Forelimb muscle (tissue), 1 donor: ENCODE data around the gene LRRTM3. TPM values are rescaled to one million over a fixed set of nuclear protein-coding genes. Genes with fewer than 3 reads are reported as not detected.

ENCODE experiments used
- DNase-seq: peaks from one replicate; pipeline ENCODE4 v3.0.0-alpha.2; 2013; ENCODE audit warnings: low read depth
- polyA plus RNA-seq: library from polyadenylated mRNA; unstranded; fragments of 120-200 nt; gene quantifications from one replicate; pipeline ENCODE4 v1.2.1, GENCODE V29; 2013; ENCODE audit not compliant: insufficient read length

LRRTM3 gene
- polyA plus RNA-seq, 1 donor: 2.2 TPM

DNA sequence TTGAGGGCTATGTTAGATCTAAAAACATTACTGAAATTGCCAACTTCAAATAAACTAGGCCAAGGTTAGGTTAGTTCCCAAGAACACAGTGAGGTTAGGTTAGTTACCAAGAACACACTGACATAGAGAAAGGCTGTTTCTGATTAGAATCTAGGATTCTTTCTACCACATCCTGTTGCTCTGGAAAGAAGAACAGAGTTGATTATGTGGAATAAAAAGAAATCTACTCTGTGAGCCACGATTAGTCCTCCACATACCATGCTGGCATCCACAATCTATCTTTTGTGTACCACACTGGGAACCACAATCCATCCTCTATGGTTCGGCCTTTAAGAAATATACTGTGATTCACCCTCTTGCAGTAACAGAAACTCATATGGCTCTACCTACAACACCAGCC lies 91.4 kb downstream of the LRRTM3 start:
- DNase-seq: no peak

DNA sequence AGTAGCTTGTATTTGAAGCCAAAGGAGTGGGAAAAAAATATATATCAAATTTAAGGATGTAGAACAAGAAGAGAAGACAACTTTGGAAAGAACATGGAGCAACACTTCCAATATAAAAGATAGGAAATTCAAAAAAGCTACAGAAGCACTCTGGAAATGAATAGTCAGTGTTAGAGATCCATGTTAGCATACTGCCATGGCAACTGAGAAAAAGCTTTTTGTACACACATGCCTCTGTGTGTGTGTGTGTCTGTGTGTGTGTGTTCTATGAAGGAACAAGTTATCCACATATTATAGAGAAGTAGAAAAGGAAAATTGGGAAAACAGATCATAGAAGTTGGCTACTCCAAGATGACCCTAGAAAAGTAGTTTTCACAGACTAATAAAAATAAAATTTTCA lies 96.3 kb downstream of the LRRTM3 start:
- no peak for DNase-seq

DNA sequence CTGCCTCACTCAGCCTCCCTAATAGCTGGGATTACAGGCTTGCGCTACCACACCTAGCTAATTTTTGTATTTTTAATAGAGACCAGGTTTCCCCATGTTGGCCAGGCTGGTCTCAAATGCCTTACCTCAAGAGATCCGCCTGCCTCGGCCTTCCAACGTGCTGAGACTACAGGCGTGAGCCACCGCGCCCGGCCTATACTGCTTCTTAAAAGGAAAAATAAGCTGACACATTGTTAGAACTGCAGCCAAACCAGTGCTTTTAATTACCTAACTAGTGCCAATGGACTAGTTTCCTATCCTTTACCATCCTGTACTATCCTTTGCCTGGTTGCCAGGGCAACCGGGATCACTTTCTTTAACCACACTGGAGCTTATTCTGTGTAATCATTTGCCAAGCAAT lies 108.0 kb downstream of the LRRTM3 start:
- DNase-seq: no peak

DNA sequence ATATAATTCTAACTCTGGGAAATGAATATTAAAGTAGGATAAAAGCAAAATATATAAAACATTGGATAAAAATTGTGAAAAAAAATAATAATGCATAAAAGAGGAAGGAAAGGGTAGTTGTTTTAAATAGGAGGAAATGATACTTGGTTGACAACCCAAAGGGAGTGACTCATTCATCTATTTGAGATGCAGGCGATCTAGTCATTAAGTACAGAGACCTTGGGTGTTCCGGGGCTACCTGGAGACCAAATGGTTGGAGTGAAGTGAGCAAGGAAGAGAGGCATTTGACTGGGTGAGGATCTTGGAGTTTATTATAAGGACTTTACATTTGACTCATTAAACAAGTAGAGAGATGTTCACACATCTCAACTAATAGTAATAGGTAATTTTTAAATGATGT lies 111.0 kb downstream of the LRRTM3 start:
- no peak for DNase-seq

DNA sequence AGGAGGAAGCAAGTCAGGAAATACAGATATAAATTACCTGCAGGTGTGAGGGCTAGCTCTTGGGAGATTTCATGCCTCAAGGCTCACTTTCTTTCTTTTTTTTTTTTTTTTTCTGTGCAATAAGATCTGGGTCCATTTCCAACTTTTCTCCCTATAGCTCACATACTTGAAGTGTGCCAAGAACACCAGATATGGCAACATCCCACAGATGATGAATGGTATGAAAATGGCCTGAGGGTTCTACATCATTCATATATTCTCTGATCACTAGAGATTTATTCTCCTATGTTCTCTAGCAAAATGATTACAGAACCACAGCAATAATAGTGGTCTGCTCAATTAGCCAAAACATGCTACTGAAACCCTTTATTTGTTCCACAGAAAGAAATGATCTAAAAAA lies 117.2 kb downstream of the LRRTM3 start:
- no peak for DNase-seq

DNA sequence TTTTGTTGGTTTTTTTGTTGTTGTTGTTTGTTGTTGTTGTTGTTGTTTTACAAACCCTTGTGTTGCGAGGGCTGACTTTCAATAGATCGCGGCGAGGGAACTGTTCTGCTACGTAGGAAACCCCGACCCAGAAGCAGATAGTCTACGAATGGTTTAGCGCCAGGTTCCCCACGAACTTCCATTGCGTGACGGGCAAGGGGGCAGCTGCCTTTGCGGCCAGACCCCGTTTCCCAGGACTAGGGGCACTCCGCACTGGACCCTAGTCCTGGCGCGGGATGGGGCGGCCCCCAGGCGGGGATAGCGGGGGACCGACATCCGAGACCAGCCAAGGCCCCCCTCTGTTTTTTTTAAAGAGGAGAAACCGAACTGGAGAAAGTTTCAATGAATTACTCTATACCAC lies 119.6 kb downstream of the LRRTM3 start:
- no peak for DNase-seq

DNA sequence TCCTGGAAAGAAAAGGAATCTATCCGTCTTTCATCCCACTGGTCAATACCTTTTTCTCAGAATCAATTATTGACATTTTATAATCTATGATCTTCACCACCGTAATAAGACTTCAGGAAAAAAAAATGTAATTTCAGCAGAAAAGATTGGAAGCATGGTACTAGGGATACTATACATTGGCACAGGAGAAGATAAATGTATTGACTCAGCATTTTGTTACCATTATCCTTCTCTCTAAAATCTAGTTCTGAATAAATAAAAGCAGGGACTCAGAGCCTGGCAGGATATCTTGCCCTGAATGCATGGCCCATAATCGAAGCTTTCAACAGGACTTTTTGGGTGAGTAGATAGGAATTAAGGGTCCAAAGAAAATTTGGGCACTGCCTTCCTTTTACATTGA lies 120.7 kb downstream of the LRRTM3 start:
- no peak for DNase-seq

DNA sequence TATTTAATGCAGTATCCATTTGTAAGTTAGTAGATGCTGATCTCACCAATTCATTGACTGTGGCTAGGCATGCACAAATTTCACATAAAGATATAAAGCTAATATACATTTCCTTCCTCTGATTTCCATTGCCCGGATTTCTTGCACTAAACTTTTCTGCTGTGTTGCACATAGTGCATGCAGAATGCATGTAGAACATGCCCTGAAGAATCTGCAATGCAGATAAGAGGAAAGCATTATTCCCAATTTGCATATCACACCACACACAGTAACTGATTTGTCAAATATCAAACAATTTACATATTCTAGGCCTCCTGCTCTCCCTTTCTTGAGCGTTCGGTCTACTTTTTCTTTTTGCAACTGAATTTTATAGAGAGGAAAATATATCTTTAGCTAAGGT lies 124.2 kb downstream of the LRRTM3 start:
- no peak for DNase-seq

DNA sequence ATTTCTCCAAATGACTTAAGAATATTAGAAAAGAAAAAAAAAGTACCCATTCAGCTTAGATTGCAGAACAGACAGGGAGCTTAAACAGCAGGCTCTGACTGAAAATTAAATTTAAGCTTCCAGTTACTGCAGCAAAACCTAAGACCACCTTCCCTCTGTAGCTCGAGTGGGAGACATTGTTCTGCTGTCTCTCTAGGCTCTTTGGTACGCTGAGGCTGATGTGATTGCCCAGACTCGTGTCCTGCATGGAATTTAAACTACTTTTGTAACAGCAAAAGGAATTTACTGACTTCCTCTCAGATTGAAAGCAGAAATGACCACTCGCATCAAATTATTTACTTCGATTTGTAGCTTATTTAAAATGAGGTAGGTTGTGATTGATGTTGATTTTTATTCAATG lies 124.6 kb downstream of the LRRTM3 start:
- no peak for DNase-seq

DNA sequence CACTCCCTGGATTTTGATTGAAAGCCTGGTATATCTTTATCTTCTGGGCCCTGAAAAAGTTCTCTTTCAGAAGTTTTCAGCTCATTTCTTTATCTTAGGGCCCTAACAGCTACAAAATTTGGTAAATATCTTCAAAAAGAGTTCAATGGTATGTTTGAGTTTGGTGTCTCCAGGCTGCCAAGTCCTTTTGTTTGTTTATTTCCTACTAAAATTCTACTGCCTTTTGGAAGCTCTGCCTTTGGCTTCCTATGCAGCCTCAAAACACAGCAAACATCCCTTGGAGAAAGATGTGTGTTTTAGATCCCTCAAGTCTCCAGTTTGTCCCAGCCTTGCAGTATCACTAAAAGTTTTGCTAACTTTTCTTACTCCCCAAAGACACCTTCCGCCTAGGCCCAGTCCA lies 146.8 kb downstream of the LRRTM3 start:
- DNase-seq: no peak

DNA sequence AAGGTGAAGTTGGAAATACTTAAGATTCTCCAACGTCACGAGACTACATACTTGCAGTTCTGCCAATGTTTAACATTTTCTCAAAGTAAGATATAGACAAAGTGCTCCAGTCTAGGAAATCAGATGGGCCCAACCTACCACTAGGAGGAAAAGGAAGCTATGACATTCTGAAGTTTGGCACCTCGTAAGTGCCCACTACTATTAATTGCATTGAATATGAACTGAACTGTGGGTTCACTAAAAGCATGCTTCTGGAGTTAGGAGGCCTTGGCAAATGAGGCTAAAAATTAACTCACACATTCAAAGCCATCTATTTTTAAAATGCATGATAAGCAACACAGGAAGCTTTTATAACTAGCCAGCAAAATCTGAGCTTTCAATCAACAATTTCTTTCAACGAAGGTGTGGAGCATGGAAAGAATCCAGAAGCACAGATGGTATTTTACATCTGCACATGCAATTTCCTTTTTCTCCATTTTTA lies 149.7 kb downstream of the LRRTM3 start:
- DNase-seq: no peak

DNA sequence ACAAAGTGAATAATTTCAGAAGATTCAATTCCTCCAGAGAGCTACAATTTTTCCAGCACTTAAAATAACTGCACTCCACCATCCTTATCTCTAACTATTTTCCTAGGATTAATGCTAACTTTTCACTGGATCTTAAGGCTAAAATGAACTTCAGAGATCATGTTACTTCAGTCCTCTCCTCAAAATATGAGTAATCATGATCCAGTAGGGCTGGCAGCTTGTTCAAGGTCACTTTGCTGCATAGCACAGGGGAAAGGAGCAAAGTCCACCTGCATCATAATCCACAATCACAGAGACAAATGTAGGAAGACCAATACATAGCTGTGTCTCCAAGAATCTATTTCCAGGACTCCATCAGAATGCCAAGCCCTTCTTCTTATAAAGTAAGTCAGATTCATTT lies 150.3 kb downstream of the LRRTM3 start:
- no peak for DNase-seq

DNA sequence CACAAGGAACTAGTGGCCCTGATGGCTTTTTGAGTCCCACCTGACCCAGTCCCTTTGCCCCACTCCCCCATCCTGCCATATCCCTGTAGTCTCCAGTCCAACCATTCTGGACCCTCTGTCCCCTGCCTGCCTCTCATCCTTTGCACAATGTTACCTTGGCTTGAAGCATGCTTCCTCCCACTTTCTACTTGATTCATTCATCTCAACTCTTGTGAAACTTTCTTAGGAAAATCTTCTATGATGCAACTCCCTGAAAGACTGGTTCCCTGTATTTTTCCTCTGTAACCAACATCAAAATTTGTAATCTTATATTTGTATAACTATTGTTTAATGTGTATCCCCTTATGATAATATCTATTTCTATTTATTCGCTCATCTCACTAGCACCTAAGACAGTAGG lies 151.5 kb downstream of the LRRTM3 start:
- no peak for DNase-seq

DNA sequence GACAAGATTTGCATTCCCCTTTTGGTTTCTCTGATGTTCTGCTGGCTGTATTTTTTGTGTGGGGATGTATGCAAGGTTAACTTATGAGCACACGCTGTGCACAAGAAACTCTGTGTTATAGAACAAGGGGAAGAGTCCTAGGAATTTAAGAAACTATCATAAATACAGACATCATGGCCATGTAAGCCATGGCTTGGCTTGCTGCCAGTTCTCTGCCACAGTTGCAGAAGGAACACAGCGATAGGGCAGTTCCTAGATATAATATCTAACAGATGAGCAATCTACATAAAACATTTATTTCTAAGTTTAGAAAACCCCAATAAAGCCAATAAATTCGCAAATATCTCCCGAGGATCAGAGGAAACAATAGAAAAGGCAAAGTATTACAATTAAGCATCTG lies 153.3 kb downstream of the LRRTM3 start:
- no peak for DNase-seq

DNA sequence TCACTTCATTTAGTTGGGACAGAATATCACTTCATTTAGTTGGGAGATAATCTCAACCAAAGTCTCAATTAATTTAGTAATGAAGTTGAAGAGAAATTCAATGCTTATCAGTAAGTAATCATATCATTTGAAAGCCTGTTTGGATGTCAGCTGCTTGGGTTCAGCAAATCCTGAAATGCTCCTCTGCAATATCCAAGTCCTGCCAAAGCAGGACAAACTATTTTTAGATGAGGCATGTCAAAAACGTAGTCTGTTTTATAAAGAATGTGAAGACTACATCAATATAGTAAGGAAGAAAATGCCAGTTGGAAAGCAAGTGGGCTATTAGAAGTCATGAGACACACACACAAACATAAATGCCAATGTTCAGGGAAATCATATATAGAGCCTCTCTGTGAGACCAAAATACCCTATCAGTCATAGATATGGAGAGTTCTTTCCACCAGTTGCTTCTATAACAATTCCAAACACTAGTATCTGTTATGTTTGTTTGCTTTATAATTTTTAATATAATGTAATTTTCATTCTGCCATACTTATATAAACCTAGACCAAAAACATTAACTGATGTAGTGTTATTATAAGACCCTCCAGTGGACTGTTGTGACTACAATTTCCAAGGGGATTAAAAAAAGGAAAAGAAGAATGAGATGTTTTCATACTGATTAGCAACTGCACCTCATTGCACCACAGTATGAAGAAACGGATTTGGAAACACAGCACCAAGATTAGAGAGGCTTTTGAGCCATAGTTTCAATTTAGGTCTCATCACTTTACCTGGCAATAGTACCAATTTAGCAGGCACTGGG lies 160.7 kb downstream of the LRRTM3 start:
- DNase-seq: no peak

DNA sequence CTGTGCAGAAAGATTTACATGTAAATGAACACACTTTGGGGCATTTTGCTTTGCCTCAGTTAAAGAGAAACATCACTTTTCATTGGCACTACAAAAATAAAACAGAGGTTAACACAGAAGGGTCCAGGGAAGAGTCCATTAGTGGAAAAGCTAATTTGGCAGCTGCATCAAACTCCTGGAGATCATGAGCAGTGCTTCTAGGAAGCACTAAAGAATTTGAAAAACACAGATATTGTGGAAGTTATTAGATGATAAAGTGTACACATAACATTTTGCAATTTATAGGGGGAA lies 161.2 kb downstream of the LRRTM3 start:
- DNase-seq: no peak

DNA sequence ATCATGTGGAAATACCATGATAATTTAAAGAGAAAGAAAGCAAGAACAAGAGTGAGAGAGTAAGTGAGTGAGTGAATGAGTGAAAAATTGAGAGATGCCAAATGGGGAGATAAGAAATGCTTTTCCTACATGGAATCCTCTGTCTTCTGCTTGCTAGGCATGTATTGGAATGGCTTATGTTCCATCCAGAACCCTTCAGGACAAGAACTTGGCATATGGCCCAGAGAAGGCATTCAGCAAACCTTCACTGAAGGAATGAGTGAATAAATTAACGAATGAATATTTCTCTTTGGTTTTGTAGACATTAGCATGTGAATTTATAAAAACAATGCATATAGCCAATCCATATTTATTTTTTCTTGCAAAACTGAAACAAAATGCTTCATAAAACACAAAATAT lies 162.2 kb downstream of the LRRTM3 start:
- DNase-seq: no peak

DNA sequence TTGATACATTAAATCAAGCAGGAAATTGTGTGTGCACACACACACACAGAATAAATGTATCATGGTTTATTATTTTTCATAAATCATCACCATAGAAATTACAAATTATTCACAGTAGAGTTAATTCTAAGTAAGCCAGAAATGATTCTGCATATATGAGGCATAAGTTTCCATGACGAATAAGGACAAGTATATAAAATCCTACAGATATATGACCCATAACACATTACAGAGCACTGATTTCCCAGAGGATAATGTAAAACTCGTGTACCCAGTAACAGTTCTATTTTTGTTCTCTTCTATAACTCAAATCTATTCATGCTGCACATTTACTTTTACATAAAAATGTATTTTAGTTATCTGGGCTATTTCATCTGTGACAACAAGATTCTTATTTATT lies 169.7 kb downstream of the LRRTM3 start:
- no peak for DNase-seq

DNA sequence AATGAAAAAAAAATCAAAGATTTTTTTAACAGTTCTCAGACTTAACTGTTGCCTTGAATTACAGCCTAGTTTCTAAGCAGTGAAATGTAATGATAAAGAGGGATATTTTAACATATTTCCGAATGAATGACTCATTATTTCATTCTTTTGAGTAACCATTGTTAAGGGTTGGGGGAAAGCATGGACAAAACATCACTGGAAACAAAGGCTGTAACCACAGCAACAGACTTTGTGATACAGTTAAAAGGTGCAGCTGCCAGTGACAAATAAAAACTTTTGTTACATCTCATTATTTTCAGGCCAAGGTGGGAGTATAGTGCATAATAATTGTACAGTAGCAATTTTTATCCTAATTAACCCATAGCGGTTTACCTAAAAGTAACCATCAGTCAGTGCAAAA lies 172.6 kb downstream of the LRRTM3 start:
- peak; percentile 9 for DNase-seq

DNA sequence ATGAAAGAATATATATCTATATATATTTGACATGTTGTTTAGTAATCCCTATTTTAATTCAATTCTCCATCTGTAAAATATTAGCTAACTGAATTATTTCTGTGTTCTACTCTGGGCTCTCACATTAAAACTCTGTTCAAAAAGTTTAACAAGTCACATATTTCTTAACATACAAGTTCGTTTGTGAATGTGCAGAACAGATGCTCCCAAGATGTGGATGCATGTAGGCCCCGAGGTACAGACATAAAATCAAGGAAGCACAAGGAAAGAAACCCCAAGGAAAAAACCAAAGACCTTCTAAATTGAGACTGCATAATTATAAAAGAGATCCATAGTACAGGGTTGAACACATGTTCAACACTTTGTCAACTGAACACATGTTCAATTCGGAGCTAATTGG lies 175.1 kb downstream of the LRRTM3 start:
- no peak for DNase-seq

DNA sequence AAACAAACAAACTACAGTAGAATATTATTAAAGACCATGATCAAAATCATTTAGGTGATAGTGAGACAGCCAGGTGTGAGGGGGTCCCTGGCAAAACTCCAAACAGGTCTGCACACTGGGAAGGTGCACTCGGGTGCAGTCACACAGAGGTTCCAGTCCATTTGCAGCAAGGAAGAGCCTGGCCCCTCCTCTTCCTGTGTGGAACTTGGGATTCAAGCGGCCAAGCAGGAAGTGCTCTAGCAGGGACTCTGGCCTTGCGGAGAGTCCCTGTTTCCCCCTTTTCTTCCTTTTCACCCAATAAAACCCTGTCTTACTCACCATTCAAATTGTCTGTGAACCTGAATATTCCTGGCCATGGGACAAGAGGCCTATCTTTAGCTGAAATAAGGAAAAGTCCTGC lies 181.8 kb downstream of the LRRTM3 start:
- no peak for DNase-seq

DNA sequence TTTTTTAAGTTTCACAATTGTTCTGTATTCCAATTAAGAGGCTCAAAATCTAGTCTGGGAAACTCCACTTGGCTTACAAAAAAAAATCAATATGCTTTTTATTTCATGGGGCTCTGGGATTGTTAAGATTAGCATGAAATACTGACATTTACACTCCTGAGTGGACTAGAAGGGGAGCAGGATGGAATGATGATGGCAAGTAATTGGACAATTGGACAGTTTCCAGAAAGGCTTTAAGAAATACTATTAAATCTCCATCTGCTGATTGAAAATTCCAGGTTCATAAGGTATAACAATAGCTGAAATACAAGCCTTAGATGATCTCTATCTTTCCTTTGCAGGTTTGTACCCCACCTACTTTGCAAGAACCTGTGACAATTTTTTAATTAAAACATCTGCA lies 184.4 kb downstream of the LRRTM3 start:
- no peak for DNase-seq

DNA sequence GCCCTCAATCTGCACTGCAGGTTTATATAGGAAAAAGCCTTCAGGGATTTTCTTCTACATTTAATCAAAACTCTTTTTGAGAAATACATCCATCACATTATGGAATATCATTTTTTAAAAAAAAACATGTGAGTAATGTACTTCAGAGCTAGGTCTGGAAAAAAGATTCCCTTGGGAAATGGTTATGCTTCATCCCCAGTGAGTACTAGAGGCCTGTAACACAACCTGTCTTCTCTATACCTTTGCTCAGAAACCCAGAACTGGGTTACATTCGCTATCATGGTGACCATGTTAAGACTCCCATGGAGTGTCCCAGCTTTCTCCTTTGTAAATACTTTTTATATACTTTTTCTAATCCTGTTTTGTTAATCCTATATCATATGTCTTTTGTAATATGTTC lies 186.9 kb downstream of the LRRTM3 start:
- DNase-seq: no peak

DNA sequence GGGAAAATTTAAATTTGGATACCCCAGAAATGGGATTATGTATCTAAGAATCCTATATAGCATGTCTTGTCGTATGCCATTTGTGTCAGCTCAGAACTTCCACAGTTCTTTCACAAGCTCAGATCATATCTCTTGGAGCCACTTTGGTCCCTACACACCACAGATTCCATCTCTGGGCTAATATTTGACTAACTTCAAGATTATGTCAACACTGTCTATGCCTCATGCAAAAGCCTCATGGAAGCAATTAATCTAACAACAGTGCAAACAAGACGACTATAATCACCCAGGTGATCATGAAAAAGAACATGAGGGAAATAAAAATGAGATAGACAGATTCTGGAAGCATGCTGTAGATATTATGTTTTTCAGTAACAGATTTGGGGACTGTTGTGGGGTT lies 189.1 kb downstream of the LRRTM3 start:
- no peak for DNase-seq
